ENCODE results near the gene TMEM185B.

DNA sequence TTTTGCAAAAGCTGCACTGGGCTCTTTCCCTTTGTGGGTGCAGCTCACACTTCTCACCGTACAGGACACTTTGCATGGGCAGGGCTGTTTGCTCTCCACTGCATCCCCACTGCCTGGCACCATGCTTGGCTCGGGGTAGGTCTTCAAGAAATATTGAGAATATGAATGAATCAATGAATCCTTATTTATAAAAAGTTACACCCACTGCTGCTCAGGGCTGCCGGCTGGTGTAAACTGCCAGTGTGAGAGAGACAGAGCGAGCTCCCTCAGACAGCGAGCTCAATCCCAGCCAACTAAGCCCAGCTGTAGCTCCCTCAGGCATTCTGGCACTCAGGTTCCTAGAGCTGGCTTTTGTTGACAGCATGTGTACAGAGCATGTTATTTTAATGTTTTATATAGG lies 3.4 kb downstream of the TMEM185B start:
- TF ChIP-seq ZNF274 (IDR thresholded peaks at IDR 0.05; ENCODE audit: low read depth, low read length) = no peak
- TF ChIP-seq YY1 (IDR thresholded peaks at IDR 0.05; ENCODE audit: insufficient read depth, insufficient read length) = no peak
